GM19240 (cell line): ENCODE data around the gene MRGPRF.
"Not testable (repeated sequence)": the region's sequence is repeated elsewhere in the genome, so short reads cannot be mapped to it uniquely, and the experiment has no call there.

Experiments used
- DNase-seq: peaks from one replicate; pipeline ENCODE4 v3.0.0; 2011; ENCODE audit warnings: low spot score; ENCODE audit not compliant: insufficient read length

The MRGPRF gene

DNA sequence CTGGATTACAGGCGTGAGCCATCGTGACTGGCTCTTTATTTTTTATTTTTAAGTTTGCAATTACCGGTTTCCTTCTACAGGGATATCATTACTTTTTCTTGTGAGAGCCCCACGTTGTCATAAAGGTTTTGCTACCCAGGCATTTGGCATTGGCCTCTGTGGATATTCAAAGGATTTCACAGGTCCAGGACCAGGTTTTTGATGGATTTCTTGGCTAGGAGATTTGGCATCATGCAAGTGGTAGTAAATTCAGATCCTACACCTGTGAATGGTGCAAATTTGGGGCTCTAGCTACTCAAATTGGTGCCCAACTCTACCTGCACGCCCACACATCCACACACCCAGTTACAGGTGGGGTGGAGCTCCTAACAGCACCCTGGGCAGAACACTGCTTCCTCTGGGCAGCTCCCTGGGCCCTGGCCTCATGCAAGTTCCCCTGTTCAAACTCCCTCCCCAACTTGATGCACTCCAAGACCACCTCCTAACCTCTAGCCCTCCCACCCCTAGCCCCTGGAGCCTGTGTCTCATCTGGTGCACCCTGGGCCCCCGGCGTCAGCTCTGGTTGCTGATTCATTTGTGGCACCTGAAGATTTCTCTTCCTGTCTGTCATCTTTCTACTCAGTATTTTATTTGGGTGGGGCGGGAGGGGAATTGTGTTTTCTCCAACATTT is 23.0 kb downstream of the MRGPRF start:
- DNase-seq: no peak

DNA sequence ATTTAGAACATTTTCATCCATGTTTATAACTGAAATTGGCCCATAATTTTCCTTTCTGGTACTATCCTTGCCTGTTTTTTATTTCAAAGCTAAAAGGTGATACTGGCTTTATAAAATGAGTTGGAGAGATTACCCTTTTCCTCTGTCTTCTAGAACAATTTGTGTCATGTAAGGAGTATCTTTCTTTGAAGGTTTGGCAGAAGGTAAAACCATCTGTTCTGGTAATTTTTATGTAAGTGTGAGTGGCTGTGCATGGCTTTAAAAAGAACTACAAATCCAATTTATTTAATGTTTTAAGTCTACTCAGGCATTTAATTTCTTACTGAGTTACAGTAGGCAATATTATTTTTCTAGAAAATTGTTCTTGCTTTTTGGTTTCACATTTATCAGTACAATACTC is 24.6 kb downstream of the MRGPRF start:
- DNase-seq: no peak

DNA sequence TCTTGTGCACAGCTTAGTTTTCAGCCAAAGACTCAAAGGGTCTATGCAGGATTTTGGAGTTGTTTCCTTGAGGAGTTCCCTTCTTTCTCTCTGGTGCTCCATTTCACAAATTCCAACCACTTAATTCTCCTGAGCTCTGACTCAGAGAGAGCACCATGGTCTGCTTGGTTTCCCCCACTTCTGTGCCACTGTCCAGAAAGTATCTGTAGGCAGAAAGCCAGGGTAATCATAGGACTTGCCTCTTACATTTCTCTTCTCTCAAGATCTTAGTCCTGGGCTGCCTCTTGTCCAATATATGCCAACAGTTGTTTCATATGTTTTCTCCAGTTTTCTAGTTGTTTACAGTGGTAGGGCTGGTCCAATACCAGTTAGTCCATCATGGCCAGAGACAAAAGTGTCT is 25.8 kb downstream of the MRGPRF start:
- DNase-seq: no peak

DNA sequence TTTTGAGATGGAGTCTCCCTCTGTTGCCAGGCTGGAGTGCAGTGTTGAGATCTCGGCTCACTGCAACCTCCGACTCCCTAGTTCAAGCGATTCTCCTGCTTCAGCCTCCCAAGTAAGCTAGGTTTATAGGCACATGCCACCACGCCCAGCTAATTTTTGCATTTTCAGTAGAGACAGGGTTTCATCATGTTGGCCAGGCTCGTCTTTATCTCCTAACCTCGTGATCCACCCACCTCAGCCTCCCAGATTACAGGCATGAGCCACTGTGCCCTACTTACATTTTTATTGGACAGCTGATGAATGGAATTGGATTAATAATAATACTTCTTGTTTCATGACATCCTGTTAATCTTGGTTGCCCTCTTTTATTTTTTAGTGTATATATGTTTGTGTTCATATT is 29.2 kb downstream of the MRGPRF start:
- no peak for DNase-seq

- DNase-seq: no peak
Observed at GRCh38 chr11:68982134-68982533, 30.9 kb downstream of the MRGPRF start.

GRCh38 chr11:68980776-68981065 is 32.3 kb downstream of the MRGPRF start, which contains the start of gene MRGPRD:
TSS of gene MRGPRD (minus strand) at chr11:68980986. CDS start at chr11:68980986, 0 bp downstream.
- no peak for DNase-seq

- DNase-seq: no peak
Observed at GRCh38 chr11:68979931-68980775, 32.9 kb downstream of the MRGPRF start.

GRCh38 chr11:68978931-68979594 is 34.0 kb downstream of the MRGPRF start:
- DNase-seq: no peak

- no peak for DNase-seq
Observed at GRCh38 chr11:68978626-68978930, 34.5 kb downstream of the MRGPRF start.

- DNase-seq: no peak
Observed at GRCh38 chr11:68977781-68978625, 35.0 kb downstream of the MRGPRF start.

DNA sequence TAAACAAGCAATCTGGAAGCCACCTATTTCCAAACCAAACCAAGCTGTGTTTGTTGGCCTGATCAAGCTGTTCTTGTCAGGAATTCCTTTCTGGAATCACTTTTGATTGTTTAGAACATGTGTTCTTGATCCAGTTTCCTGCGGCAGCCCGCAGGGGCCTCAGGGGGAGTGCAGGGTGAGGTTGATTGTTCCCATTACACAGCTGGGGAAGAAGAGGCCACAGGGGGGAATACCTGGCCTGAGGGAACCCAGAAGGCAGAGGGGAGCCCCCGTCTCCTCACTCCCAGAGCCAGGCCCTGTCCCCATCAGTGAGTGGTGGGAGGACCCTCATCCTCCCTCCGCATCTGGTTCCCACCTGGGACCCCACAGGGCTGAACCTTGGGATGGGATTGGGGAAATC is 36.5 kb downstream of the MRGPRF start:
- DNase-seq: no peak

- DNase-seq: no peak
Observed at GRCh38 chr11:68976095-68976494, 37.0 kb downstream of the MRGPRF start.

- no peak for DNase-seq
Observed at GRCh38 chr11:68974421-68975194, 38.4 kb downstream of the MRGPRF start.

GRCh38 chr11:68973706-68974105 is 39.3 kb downstream of the MRGPRF start:
- not testable (repeated sequence) for DNase-seq

- DNase-seq: no peak
Observed at GRCh38 chr11:68973219-68973618, 39.8 kb downstream of the MRGPRF start.

GRCh38 chr11:68970921-68971636 is 42.0 kb downstream of the MRGPRF start:
- DNase-seq: no peak

GRCh38 chr11:68969386-68969785 is 43.7 kb downstream of the MRGPRF start:
- DNase-seq: no peak

DNA sequence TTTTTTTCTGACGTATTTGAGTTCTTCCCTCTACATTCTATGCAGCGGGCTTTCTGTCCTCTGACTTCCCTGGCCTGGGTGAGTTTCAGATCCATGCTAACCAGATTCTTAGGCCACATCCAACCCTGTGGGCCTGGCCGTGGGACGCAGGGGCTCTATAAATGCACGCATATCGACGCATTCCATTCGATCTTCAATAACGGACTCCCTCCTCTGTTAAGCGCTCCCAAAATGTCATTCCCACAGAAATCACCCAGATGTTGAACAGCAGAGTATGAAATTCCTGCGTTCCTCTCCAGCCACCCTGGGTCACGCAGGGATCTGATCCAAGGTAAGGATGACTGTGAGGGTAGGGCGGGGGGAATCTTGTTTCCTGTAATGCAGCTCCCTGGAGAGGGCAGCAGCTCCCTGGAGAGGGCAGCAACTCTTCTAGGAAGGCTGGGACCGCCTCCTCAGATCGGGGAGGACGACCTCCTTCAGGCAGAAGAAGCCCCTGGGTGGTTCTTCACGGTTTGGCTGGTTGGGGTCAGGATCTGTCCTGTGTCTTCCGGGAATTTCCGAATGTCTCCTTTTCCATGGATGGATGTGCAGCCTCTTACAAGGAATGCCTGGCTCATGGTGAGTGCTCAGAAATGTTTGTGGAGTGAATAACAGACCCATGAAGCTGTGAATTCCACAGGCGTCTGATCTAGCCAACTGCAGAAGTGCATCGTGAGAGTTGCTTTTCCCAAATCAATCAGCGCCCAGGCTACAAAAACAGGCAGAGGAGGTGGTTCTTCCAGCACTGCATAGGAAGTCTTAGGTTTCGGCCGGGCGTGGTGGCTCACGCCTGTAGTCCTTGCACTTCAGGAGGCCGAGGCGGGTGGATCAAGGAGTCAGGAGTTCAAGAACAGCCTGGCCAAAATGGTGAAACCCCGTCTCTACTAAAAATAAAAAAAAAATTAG is 44.5 kb downstream of the MRGPRF start:
- no peak for DNase-seq
